Natural killer cell (primary cell): Measurements from ENCODE around the gene FAF1. TPM values are rescaled to one million over a fixed set of nuclear protein-coding genes. Genes with fewer than 3 reads are reported as not detected.
"Not testable (repeated sequence)": the region's sequence is repeated elsewhere in the genome, so short reads cannot be mapped to it uniquely, and the experiment has no call there.

Experiments used
- ATAC-seq, 3 donors: fragments of 150-1000 bp in 2 of 3; fragments of 200-7000 bp in 1 of 3; cut with Tn5 transposase; 1 replicate in 1 of 3; 2 replicates in 2 of 3; pipeline ENCODE4 v1.10.0; 2021; ENCODE audit warnings: mild to moderate bottlenecking in 2 of 3, moderate library complexity in 2 of 3
- DNase-seq, 2 donors: peaks; one replicate each; pipeline versions ENCODE4 v3.0.0 to v3.0.0-alpha.2; 2013 to 2021; ENCODE audit warnings: mixed read lengths in 1 of 2
- H3K27ac ChIP-seq: one replicate; pipeline ENCODE4 v1.5.1; 2013; ENCODE audit warnings: mild to moderate bottlenecking, low read length
- H3K27me3 ChIP-seq: one replicate; pipeline ENCODE4 v1.6.1; 2013; ENCODE audit warnings: low read length; ENCODE audit not compliant: control insufficient read depth, insufficient read depth
- H3K36me3 ChIP-seq: one replicate; pipeline ENCODE4 v1.6.1; 2013; ENCODE audit warnings: low read length; ENCODE audit not compliant: control insufficient read depth, insufficient read depth
- H3K4me1 ChIP-seq: one replicate; pipeline ENCODE4 v1.6.1; 2013; ENCODE audit warnings: low read length; ENCODE audit not compliant: control insufficient read depth, insufficient read depth
- H3K4me3 ChIP-seq: one replicate; pipeline ENCODE4 v1.5.1; 2013; ENCODE audit warnings: low read length
- H3K9me3 ChIP-seq: one replicate; pipeline ENCODE4 v1.6.1; 2013; ENCODE audit warnings: low read length; ENCODE audit not compliant: control insufficient read depth, insufficient read depth
- H3K27ac Mint-ChIP-seq, 2 donors: one replicate each; pipeline ENCODE4 v1.8.0; 2022; ENCODE audit warnings: mild to moderate bottlenecking in 2 of 2, mixed read lengths in 2 of 2, moderate library complexity in 1 of 2
- H3K27me3 Mint-ChIP-seq, 2 donors: one replicate each; pipeline ENCODE4 v1.8.0; 2022; ENCODE audit warnings: low read depth in 2 of 2, mixed read lengths in 2 of 2
- H3K36me3 Mint-ChIP-seq: one replicate; pipeline ENCODE4 v1.8.0; 2022; ENCODE audit warnings: mixed read lengths
- H3K4me1 Mint-ChIP-seq, 2 donors: one replicate each; pipeline ENCODE4 v1.8.0; 2022; ENCODE audit warnings: mixed read lengths in 2 of 2
- H3K4me3 Mint-ChIP-seq: one replicate; pipeline ENCODE4 v1.8.0; 2022; ENCODE audit warnings: mild to moderate bottlenecking, moderate library complexity, mixed read lengths
- H3K9me3 Mint-ChIP-seq, 2 donors: one replicate each; pipeline ENCODE4 v1.8.0; 2022; ENCODE audit warnings: mixed read lengths in 2 of 2
- WGBS: methylation state at CpG from one replicate; pipeline ENCODE4 v1.1.7; 2013; ENCODE audit warnings: missing lambda C conversion rate; ENCODE audit not compliant: insufficient coverage; 5-methylcytosine and 5-hydroxymethylcytosine counted together
- intact Hi-C: fragments of 100-400 bp; cut with micrococcal nuclease; formaldehyde crosslinking; loops from one replicate; pipeline ENCODE4 v1.14.2; 2022
- total RNA-seq, 4 donors: library from RNA; stranded (reverse); fragments of 120-200 nt in 1 of 4; gene quantifications; one replicate each; pipeline versions ENCODE4 v1.2.3 to v1.2.4, GENCODE V29; 2013 to 2022
- TF ChIP-seq, protein P1 (sequence below): fragments of 200-600 bp; IDR thresholded peaks from one replicate; pipeline ENCODE4 v1.8.0; 2022; ENCODE audit warnings: antibody characterized with exemption

FAF1 gene
- total RNA-seq, 3 donors from 2014 or later (not counting 1 experiment from before 2014, with no cell fraction given) = 56.8 to 59.7 (median 57.2) TPM

DNA sequence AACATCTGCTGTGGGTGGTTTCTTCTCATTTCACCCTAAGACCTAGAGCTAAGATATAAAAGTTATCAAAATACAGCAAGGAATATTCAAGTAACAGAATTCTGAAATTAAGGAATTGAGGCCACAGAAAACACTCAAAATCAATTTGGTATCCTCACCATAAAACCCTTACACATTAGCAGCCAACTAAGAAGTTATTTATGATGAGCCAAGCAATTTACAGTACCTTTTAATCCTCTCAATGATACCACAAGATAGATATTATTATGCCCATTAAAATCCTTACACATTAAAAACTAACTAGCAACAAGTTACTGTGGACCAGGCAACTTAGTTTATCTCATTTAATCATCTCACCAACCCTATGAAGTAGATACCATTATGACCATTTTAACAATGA lies 81.6 kb downstream of the FAF1 start:
- intact Hi-C loops = loop anchor here (10.0 kb wide), 1 partner anchor 166 kb away; no protein-coding TSS in a partner anchor
- Histone ChIP-seq H3K4me3 (no peak overlapping the region), H3K27me3 (no peaks in the 10 kb centered on the region), H3K9me3 (no peaks in the 10 kb centered on the region), H3K36me3 (no peaks in the 10 kb centered on the region), H3K27ac (no peak overlapping the region), H3K4me1 (no peaks in the 10 kb centered on the region)
- H3K4me1 Mint-ChIP-seq = peaks cover 23 to 39% of the 10 kb centered on the region in 2 donors
- ATAC-seq (no peak), DNase-seq (no peak)
- no peaks in the 10 kb centered on the region for H3K27me3 Mint-ChIP-seq
- H3K36me3 Mint-ChIP-seq = no peaks in the 10 kb centered on the region
- H3K27ac Mint-ChIP-seq = peak overlapping the region in 1 of 2 donors; percentile 42
- TF ChIP-seq, protein P1, sequence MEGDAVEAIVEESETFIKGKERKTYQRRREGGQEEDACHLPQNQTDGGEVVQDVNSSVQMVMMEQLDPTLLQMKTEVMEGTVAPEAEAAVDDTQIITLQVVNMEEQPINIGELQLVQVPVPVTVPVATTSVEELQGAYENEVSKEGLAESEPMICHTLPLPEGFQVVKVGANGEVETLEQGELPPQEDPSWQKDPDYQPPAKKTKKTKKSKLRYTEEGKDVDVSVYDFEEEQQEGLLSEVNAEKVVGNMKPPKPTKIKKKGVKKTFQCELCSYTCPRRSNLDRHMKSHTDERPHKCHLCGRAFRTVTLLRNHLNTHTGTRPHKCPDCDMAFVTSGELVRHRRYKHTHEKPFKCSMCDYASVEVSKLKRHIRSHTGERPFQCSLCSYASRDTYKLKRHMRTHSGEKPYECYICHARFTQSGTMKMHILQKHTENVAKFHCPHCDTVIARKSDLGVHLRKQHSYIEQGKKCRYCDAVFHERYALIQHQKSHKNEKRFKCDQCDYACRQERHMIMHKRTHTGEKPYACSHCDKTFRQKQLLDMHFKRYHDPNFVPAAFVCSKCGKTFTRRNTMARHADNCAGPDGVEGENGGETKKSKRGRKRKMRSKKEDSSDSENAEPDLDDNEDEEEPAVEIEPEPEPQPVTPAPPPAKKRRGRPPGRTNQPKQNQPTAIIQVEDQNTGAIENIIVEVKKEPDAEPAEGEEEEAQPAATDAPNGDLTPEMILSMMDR = no peak
- H3K4me3 Mint-ChIP-seq = no peak overlapping the region
- no peaks in the 10 kb centered on the region for H3K9me3 Mint-ChIP-seq

DNA sequence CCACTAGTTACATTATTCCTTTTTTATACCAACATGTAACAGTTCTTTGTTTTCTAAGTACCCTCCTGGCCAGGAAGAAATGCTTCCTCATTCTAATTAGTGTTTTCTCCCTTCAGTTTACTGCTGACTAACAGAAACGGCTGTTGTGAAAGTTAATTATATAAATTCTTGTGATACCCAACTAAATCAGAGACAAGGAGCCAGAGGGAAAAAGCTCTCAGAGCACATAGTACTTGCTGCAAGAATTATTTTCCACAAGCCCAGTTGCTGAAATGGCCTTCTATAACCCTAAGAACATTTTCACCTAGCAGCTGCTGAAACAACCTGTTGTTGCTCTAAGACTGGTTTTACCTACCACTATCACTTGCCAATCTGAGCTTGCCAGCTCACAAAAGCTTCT lies 82.4 kb downstream of the FAF1 start:
- peaks cover 23 to 39% of the 10 kb centered on the region in 2 donors for H3K4me1 Mint-ChIP-seq
- WGBS = no CpG with 5 or more reads among the region's 1 CpG
- Histone ChIP-seq H3K27ac (no peak overlapping the region), H3K9me3 (no peaks in the 10 kb centered on the region), H3K4me3 (no peak overlapping the region), H3K36me3 (no peaks in the 10 kb centered on the region), H3K27me3 (no peaks in the 10 kb centered on the region), H3K4me1 (no peaks in the 10 kb centered on the region)
- H3K4me3 Mint-ChIP-seq = no peak overlapping the region
- DNase-seq (no peak), ATAC-seq (no peak)
- H3K27ac Mint-ChIP-seq = no peak overlapping the region
- no peaks in the 10 kb centered on the region for H3K36me3 Mint-ChIP-seq
- no peaks in the 10 kb centered on the region for H3K27me3 Mint-ChIP-seq
- intact Hi-C loops = loop anchor here (10.0 kb wide), 1 partner anchor 167 kb away; no protein-coding TSS in a partner anchor
- TF ChIP-seq, protein P1 = no peak
- H3K9me3 Mint-ChIP-seq = no peaks in the 10 kb centered on the region

DNA sequence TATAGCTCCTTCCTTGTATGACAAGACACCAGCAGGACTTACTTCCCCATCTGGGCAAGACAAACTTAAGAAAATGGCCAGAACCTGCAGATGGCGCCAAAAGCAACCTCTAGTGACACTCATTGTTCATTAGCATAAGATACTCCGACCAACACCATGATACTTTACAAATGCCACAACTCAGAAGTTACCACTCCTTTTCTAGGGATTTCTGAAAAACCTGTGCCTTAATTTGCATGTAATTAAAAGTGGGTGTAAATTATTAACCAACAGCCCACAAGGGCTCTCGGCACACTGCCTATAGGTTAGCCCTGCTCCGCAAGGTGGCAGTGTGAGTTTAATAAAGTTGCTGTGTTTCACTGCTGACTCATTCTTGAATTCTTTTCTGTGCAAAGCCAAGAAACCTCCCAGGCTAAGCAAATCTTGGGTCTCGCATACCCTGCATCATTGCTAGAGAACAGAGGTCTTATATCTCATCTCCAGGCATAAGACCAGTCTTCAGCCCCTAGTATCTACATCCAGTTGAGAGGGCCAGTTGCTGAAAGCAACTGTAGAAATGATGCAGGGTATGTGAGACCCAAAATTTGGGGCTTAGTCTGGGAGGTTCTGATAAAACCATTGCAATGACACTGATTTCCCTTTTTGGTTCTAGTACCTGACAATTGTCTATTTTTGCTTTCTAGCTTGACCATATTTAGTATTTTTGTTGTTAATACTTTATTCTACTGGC lies 86.4 kb downstream of the FAF1 start:
- WGBS = 74% methylated on average over 5 of the region's 5 CpGs
- no peak overlapping the region for H3K27ac ChIP-seq
- TF ChIP-seq, protein P1 = peak; percentile 79
- H3K9me3 Mint-ChIP-seq = no peaks in the 10 kb centered on the region
- ATAC-seq (peak; percentile 58 to 77 (median 76)), DNase-seq (peak; percentile 37 to 76)
- no peaks in the 10 kb centered on the region for H3K9me3 ChIP-seq
- H3K36me3 ChIP-seq = no peaks in the 10 kb centered on the region
- H3K27ac Mint-ChIP-seq = no peak overlapping the region
- no peaks in the 10 kb centered on the region for H3K36me3 Mint-ChIP-seq
- no peak overlapping the region for H3K4me3 Mint-ChIP-seq
- H3K27me3 ChIP-seq = no peaks in the 10 kb centered on the region
- peaks cover 32 to 36% of the 10 kb centered on the region in 2 donors for H3K4me1 Mint-ChIP-seq
- H3K27me3 Mint-ChIP-seq = no peaks in the 10 kb centered on the region
- no peak overlapping the region for H3K4me3 ChIP-seq
- intact Hi-C loops = loop anchor here (1.0 to 10.0 kb wide), 2 partner anchors 171 to 316 kb away; no protein-coding TSS in a partner anchor
- H3K4me1 ChIP-seq = no peaks in the 10 kb centered on the region

DNA sequence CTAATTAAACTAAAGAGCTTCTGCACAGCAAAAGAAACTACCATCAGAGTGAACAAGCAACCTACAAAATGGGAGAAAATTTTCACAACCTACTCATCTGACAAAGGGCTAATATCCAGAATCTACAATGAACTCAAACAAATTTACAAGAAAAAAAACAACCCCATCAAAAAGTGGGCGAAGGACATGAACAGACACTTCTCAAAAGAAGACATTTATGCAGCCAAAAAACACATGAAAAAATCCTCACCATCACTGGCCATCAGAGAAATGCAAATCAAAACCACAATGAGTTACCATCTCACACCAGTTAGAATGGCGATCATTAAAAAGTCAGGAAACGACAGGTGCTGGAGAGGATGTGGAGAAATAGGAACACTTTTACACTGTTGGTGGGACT lies 95.2 kb downstream of the FAF1 start:
- H3K27me3 ChIP-seq, H3K36me3 ChIP-seq, H3K27ac ChIP-seq, H3K4me3 Mint-ChIP-seq, ATAC-seq, DNase-seq, H3K27me3 Mint-ChIP-seq, H3K4me3 ChIP-seq, H3K9me3 Mint-ChIP-seq, H3K4me1 ChIP-seq, H3K36me3 Mint-ChIP-seq, H3K9me3 ChIP-seq, intact Hi-C loops, H3K27ac Mint-ChIP-seq: not testable (repeated sequence)
- no CpG with 5 or more reads among the region's 3 CpGs for WGBS
- peaks cover 42 to 52% of the 10 kb centered on the region in 2 donors for H3K4me1 Mint-ChIP-seq
